Measurements from ENCODE around the gene THRAP3. TPM values are rescaled to one million over a fixed set of nuclear protein-coding genes. Genes with fewer than 3 reads are reported as not detected.

Gene THRAP3
- total and polyA plus RNA-seq, 7 donors, result 25.4 to 104 (median 77.8) TPM

- no peaks in the 10 kb centered on the region for H3K27me3 ChIP-seq
- no peaks in the 10 kb centered on the region for H3K36me3 ChIP-seq
- intact Hi-C loops (cut with DNase I), result no loop called here
- peak overlapping the region in 1 of 4 donors; percentile 11 for H3K27ac ChIP-seq
- H3K4me3 ChIP-seq, result no peak overlapping the region
- H3K4me1 ChIP-seq, result peaks cover 0 to 83% (median 72%) of the 10 kb centered on the region in 4 donors
- DNase-seq, result no peak
- no peaks in the 10 kb centered on the region for H3K9me3 ChIP-seq
- TF ChIP-seq CTCF (IDR thresholded peaks at IDR 0.05) (no peak), POLR2AphosphoS5 (IDR thresholded peaks at IDR 0.05) (no peak), EP300 (IDR thresholded peaks at IDR 0.05) (no peak)
- WGBS, 2 donors, result 77 to 79% methylated on average over 5 of the region's 5 CpGs
These were observed 29.1 kb downstream of the THRAP3 start for GRCh38 chr1:36253161-36253862.

- 77 to 81% methylated on average over 15 of the region's 15 CpGs for WGBS, 2 donors
- H3K27me3 ChIP-seq, result no peaks in the 10 kb centered on the region
- H3K4me1 ChIP-seq, result peaks cover 0 to 68% (median 49%) of the 10 kb centered on the region in 4 donors
- H3K9me3 ChIP-seq, result no peaks in the 10 kb centered on the region
- H3K27ac ChIP-seq, result no peak overlapping the region
- TF ChIP-seq CTCF (IDR thresholded peaks at IDR 0.05) (no peak), POLR2AphosphoS5 (IDR thresholded peaks at IDR 0.05) (no peak), POLR2A (IDR thresholded peaks at IDR 0.05) (no peak), EP300 (IDR thresholded peaks at IDR 0.05) (no peak)
- no peak for DNase-seq
- H3K4me3 ChIP-seq, result no peak overlapping the region
- peaks cover 0 to 26% (median 2%) of the 10 kb centered on the region in 4 donors for H3K36me3 ChIP-seq
- intact Hi-C loops (cut with DNase I), result no loop called here
These were observed 32.5 kb downstream of the THRAP3 start for GRCh38 chr1:36256558-36257374.

GRCh38 chr1:36257375-36257767 is 33.1 kb downstream of the THRAP3 start:
- TF ChIP-seq EP300 (IDR thresholded peaks at IDR 0.05) (no peak), POLR2AphosphoS5 (IDR thresholded peaks at IDR 0.05) (no peak), CTCF (IDR thresholded peaks at IDR 0.05) (no peak), POLR2A (IDR thresholded peaks at IDR 0.05) (no peak)
- DNase-seq, result no peak
- Histone ChIP-seq H3K9me3 (no peaks in the 10 kb centered on the region), H3K27me3 (no peaks in the 10 kb centered on the region), H3K4me3 (no peak overlapping the region), H3K36me3 (peaks cover 0 to 26% (median 2%) of the 10 kb centered on the region in 4 donors), H3K4me1 (peaks cover 0 to 62% (median 43%) of the 10 kb centered on the region in 4 donors), H3K27ac (no peak overlapping the region)
- intact Hi-C loops (cut with DNase I), result no loop called here
- WGBS, 2 donors, result 89 to 94% methylated on average over 2 of the region's 2 CpGs

GRCh38 chr1:36258960-36259344 is 34.7 kb downstream of the THRAP3 start:
- 45 to 74% methylated on average over 1 of the region's 1 CpG for WGBS, 2 donors
- peaks cover 0 to 46% (median 34%) of the 10 kb centered on the region in 4 donors for H3K4me1 ChIP-seq
- no peaks in the 10 kb centered on the region for H3K9me3 ChIP-seq
- H3K4me3 ChIP-seq, result no peak overlapping the region
- no peak for DNase-seq
- peaks cover 0 to 26% (median 2%) of the 10 kb centered on the region in 4 donors for H3K36me3 ChIP-seq
- H3K27ac ChIP-seq, result no peak overlapping the region
- intact Hi-C loops (cut with DNase I), result no loop called here
- no peaks in the 10 kb centered on the region for H3K27me3 ChIP-seq
- no peak for TF ChIP-seq POLR2AphosphoS5 (IDR thresholded peaks at IDR 0.05)
- no peak for TF ChIP-seq EP300 (IDR thresholded peaks at IDR 0.05)
- no peak for TF ChIP-seq CTCF (IDR thresholded peaks at IDR 0.05)
- TF ChIP-seq POLR2A (IDR thresholded peaks at IDR 0.05), result no peak

Data from sigmoid colon (tissue), 7 donors.